T-helper 1 cell treated with Interleukin-12 subunit alpha and Interleukin-12 subunit beta and Interleukin-4 antibody, amounts not matched to agents 30 ng/mL and 1 ng/mL, for 36 hours (primary cell): ENCODE data around the gene UGT2B17. TPM values are rescaled to one million over a fixed set of nuclear protein-coding genes. Genes with fewer than 3 reads are reported as not detected.
"Not testable (repeated sequence)": the region's sequence is repeated elsewhere in the genome, so short reads cannot be mapped to it uniquely, and the experiment has no call there.

ENCODE experiments used
- intact Hi-C: fragments of 100-400 bp; cut with micrococcal nuclease; formaldehyde crosslinking; loops from one replicate; pipeline ENCODE4 v1.15.1; 2024
- total RNA-seq: library from RNA; stranded (reverse); gene quantifications from 2 replicates; pipeline ENCODE4 v1.2.3, GENCODE V29; 2022

UGT2B17 gene
- total RNA-seq, 1 donor from 2014 or later: not detected

DNA sequence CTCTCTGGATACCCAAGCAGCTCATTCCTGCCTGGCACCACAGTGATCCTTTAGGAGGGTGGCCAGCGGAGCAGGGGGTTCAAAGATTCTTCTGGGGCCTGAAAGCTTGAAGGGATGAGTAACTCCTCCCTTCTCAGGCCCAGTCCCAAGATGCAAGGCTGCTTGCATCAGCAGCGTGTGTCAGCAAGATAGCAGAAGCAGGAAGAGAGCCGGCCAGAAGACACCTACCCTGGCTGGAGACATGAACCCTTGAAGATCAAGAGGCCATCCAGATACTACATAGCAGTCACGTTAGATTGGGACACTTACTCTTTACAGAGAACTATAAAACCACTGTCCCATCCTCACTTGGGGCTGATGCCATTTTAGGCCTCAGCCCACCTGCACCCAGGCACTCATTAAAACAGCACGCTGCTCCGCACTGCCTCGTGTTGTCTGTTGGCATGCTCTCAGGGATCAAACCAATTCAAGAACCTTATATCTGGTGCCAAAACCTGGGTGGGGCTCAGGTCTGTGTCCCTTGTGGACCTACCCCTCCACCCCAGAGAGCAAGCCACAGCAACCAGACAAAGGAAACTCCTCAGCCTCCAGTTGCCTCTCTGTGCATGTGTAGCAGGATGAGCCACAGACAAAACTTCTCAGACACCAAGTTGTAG, 6.5 kb downstream of the UGT2B17 start:
- intact Hi-C loops: no loop called here

DNA sequence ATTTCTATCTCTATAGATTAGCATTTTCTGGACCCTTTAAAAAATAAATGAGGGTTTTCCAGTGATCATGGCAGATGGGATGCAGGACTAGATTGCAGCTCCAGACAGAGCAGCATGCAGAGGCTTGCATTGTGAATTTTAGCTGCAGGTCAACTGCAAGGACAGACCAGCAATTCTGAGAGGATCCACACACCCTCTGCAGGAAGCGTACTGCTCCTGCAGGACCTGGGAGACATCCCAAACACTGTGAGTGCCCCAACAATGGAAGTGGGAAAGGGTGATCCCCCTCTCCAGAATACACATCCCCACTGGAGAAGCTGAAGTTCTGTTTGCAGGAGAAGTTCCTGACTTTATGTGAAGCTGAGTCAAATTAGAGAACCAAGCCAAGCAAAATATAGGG, 7.1 kb downstream of the UGT2B17 start:
- intact Hi-C loops: not testable (repeated sequence)

DNA sequence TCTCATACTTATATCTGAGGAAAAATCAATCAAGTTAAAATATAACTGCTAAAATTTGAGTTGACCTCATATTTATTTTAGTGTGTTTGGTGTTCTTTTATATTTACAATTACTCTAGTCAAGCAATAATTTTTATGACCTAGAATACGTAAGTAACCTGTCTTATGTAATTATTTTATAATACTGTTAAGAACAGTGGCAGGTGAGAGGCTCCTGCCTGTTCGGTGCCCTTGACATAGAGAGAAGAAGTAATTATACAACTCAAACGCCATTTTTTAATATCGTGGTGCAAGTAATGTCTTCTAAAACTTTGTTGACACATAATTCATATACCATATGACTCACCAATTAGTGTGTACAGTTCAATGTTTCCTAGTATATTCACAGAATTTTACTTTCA, 7.6 kb downstream of the UGT2B17 start:
- intact Hi-C loops: not testable (repeated sequence)

DNA sequence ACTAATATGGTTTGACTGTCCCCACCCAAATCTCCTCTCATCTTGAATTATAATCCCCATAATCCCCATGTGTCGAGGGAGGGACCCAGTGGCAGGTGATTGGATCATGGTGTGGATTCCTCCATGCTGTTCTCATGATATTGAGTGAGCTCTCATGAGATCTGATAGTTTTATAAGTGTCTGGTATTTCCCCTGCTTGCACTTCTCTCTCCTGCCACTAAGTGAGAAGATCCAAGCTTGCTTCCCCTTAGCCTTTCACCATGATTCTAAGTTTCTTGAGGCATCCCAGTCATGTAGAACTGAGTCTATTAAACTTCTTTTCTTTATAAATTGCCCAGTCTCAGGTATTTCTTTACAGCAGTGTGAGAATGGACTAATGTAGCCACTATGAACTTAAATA, 9.8 kb downstream of the UGT2B17 start:
- intact Hi-C loops: not testable (repeated sequence)

DNA sequence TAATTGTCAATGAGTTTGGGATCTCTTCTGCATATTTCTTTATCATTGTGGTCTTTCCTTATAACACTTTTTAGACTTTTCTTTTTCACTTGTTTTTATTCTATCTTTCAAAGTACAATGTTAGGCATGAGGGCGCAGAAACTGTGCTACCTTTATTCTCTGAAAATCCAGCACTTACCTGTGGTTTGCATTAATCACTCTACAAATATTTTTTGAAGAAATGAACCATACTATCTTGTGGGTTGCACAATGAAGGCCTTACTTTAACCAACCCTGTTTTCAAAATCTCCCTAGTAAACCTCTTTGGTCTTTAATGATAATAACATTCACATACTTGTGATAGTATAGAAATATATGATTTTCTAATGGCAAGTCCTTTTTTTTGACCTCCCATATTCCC, 11.0 kb downstream of the UGT2B17 start:
- intact Hi-C loops: not testable (repeated sequence)

DNA sequence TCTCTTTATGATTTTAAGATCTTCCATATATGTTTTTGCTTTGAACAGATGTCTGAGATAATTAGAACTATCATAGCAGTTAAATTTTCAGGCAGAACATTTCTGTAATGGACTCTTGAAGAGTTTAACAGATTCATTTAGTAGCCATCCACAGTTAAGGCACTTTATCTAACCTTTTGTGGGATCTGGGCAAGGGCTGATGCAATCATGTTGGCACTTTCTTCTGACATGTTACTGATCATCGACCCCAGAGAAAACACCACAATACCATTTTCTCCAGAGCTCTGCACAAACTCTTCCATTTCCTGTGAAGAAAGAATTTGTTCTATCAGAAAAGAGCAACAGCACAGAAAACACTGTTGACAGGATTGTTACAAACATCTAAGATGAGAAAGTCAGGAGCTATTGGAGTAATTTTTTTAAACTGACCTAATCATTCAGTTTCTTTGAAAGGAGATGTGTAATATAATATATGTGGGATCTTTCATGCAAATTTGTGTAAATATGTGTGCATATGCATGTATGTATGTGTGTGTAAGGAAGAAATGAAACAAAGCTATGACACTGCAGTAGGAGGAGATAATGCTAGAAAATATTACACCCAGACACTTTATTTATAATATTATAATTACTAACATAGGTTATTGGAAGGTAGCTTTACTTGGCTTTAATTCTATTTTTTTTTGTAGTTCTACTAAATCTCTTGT, 15.6 kb downstream of the UGT2B17 start:
- intact Hi-C loops: not testable (repeated sequence)

DNA sequence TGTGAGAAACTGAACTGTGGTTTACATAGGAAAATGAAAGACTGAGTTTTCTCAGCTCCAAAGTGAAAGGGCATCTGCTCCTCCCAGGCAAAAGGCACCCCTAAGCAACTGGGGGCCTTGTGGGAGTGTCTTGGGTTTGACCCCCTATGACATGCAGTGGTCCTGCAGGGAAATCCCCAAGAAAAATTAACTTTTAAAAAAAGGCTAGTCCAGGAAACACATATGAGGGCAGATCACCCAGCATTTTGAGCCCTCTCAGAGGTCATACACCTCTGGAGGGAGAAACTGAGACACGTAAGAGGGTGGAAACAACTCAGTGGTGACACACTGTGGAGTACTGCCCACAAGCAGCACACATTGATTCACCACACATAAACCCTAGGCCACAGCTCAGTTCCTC, 22.3 kb downstream of the UGT2B17 start:
- intact Hi-C loops: not testable (repeated sequence)

DNA sequence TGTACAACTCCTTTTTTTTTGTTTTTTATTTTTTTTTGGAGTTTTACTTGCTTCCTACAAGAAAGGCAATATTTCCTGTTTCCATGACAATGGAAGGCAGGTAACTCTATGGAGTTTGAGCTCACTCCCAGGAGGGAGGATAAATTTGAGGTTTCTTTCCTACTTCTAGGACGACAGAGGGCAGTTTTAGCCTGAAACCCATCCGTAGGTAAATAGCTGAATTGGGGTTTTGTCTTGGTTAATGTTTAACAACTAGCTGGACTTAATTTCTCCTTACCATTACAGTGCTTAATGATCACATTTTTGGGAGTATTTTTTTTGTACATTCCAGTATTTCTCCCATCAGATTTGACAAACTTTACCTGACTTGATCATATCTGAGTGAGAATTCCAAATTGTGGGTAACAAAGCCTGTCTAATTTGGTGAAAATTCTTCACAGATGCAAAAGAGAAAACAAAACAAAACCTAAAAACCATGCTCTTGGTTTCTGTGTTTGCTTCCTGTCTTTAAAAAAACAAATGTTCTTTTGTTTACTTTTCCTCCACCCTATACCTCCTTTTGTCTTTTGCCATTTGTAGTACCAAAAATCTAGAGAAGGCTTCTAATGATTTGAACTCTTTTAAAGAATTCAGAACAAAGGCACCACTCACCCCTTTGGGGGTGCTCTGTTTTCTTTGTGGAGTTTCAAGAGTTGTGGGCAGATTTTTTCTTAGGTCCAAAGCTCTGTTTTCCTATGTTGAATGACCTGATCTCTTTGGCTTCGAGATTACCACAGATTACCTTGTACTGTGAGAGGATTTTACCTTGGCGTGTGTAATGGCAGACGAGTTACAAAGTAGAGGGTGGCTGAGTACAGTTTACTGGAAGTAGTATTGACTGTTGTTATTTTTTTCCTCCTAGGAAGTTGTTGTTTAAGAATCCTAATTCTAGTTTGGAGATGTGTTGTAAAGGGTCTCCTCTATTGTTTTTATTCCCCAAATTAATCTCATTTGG, 23.0 kb downstream of the UGT2B17 start:
- intact Hi-C loops: not testable (repeated sequence)

DNA sequence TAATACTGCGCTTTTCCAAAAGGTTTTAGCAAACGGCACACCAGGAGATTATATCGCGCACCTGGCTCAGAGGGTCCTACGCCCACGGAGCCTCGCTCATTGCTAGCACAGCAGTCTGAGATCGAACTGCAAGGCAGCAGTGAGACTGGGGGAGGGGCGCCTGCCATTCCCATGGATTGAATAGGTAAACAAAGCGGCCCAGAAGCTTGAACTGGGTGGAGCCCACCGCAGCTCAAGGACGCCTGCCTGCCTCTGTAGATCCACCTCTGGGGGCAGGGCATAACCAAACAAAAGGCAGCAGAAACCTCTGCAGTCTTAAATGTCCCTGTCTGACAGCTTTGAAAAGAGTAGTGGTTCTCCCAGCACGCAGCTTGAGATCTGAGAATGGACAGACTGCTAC, 33.4 kb downstream of the UGT2B17 start:
- intact Hi-C loops: not testable (repeated sequence)

DNA sequence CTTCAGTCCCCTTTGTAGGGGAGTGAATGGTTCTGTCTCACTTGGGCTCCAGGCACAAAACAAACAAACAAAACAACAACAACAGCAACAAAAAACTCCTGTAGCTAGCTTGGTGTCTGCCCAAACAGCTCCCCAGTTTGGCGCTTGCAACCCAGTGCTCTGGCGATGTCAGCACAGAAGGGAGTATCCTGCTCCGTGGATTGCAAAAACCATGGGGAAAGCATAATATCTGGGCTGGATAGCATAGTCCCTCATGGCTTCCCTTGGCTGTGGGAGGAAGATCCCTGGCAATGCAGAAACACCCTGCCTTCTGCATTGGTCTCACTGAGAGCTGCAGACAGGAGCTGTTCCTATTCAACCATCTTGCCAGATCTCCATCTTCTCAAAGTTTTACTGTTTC, 39.7 kb downstream of the UGT2B17 start:
- intact Hi-C loops: no loop called here

DNA sequence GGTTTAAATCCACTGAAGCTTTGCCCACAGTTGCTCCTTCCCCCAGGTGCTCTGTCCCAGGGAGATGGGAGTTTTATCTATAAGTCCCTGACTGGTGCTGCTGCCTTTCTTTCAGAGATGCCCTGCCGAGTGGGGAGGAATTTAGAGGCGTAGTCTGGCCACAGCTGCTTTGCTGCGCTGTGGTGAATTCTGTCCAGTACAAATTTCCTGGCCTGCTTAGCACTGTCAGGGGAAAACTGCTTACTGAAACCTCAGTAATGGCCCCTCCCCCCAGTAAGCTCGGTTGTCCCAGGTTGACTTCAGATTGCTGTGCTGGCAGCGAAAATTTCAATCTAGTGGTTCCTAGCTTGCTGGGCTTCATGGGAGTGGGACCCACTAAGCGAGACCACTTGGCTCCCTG, 40.1 kb downstream of the UGT2B17 start:
- intact Hi-C loops: no loop called here

DNA sequence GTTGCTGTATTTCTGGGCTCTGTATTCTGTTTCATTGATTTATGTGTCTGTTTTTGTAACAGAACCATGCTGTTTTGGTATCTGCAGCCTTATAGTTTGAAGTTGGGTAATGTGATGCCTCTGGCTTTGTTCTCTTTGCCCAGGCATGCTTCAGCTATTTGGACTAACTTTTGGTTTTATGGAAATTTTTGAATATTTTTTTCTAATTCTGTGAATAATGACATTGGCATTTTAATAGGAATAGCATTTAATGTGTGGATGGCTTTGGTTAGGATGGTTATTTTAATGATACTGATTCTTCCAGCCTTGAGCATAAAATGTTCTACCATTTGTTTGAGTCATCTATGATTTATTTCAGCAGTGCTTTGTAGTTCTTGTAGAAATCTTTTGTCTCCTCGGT, 53.9 kb downstream of the UGT2B17 start:
- intact Hi-C loops: not testable (repeated sequence)

DNA sequence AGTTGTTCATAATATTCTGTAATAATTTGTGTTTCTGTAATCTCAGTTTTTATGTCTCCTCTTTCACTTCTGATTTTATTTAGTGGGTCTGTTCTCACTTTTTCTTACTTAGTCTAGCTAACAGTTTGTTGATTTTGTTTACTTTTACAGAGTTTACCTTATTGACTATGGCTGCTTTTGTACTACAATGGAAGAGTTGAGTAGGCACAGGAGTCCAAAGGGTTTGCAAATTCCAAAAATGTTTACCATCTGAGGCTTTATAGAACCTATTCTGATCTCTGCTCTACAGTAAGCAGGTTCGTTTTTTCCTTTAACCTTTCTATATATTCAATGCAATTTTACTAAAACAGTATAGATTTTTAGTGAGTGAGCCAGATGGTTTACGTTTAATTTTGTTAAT, 55.1 kb downstream of the UGT2B17 start:
- intact Hi-C loops: no loop called here

DNA sequence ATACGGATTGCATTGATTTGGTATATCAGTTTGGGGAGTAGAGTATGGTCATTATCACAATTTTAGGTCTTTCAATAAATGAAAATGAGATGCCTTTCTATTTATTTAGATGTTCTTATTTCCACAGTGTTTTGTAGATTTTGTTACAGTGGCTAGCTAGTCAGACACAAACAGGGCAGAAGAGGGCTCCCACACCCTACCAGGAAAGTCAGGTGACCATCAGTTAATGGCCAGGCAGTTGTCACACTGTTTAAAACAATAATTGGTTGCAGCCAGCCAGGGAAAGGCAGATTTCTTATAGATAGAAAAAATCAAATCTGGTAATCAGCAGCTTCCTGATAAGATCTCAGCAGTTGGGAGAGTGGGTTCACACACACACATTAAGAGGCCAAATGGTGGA, 57.2 kb downstream of the UGT2B17 start:
- intact Hi-C loops: no loop called here

DNA sequence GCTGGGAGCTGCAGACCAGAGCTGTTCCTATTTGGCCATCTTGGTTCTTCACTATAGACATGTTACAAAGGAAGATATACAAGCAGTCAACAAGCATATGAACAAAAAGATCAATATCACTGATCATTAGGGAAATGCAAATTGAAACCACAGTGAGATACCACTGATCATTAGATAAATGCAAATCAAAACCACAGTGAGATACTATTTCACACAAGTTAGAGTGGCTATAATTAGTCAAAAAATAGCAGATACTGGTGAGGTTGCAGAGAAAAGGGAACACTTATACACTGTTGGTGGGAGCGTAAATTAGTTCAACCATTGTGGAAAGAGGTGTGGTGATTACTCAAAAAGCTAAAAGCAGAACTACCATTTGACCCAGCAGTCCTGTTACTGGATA, 70.7 kb downstream of the UGT2B17 start:
- intact Hi-C loops: not testable (repeated sequence)

DNA sequence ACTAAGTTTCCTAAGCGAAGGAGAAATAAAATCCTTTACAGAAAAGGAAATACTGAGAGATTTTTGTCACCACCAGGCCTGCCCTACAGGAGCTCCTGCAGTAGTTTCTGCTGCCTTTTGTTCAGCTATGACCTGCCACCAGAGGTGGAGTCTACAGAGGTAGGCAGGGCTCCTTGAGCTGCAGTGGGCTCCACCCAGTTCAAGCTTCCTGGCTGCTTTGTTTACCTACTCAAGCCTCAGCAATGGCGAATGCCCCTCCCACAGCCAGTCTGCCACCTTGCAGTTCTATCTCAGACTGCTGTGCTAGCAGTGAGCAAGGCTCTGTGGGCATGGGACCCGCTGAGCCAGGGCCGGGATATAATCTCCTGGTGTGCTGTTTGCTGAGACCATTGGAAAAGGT, 71.3 kb downstream of the UGT2B17 start:
- intact Hi-C loops: not testable (repeated sequence)

DNA sequence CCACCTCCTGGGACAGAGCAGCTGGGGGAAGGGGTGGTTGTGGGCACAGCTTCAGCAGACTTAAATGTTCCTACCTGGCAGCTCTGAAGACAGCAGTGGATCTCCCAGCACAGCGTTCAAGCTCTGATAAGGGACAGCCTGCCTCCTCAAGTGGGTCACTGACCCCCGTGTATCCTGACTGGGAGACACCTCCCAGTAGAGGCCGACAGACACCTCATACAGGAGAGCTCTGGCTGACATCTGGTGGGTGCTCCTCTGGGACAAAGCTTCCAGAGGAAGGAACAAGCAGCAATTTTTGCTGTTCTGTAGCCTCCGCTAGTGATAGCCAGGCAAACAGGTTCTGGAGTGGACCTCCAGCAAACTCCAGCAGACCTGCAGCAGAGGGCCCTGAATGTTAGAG, 72.7 kb downstream of the UGT2B17 start:
- intact Hi-C loops: not testable (repeated sequence)

DNA sequence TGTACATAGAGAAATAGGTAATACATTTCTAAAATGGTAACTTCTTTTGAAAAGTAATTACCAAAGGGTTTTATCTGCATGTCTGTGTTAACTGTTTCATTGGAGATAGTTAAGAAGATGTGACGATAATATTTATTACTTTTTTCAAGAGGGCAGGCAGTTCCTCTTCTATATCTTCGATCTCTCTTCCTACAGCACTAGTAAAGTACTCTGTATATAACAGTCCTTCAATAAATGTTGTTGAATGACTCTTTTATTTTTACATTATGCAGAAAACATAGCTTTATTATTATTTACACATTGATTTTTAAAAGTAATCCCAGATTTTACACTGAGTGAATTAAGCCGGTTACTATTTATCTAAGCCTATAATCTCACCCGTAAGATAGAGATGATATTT, 77.1 kb downstream of the UGT2B17 start:
- intact Hi-C loops: loop anchor here (5.0 to 10.0 kb wide), 4 partner anchors 158 to 818 kb away; no protein-coding TSS in a partner anchor

DNA sequence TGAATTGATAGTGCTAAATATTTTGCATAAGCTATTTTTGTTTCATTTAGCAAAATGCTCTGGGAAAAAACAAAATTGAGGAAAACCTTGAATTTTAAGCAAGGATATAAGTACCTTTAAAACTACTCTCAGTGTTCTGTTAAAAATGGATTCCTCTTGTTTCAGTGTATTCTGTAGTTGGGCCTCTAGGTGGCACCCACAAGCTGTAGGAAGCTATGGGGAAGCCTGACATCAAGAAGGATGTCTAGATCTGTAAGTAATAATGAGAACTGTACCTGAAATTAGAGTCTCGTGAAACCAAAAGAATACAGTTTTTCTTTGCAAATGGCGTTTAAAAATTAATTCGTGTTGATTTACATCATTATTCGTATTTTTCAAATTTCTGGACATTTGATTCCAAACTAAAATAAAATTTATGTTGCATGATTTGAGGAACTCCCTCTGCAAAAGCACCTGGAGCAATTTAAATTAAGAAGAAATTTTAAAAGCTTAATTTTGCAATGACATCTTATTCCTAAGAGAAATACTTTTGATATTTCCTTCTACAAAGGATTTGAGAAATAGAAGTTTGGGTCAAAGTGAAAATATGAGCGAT, 77.6 kb downstream of the UGT2B17 start:
- intact Hi-C loops: loop anchor here (1.0 to 10.0 kb wide), 7 partner anchors 159 to 1383 kb away; no protein-coding TSS in a partner anchor

DNA sequence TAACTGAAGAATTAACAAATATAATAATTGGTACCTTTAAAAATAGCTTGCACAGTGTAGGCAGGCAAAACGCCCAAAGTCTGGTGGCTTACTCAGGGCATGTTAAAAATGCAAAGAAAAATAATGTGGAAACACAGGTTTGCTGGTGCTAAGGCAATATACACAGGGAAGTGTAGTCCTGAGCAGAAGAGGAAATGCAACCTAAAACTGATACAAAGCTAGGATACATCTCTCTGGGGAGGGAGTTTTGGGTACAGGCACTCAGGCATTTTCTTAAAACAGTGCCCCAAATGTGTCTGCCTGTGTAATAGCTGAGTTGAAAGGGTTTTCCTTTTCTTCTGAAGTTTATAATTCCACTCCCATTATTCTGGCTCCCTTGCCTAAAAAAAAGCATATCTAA, 81.4 kb downstream of the UGT2B17 start:
- intact Hi-C loops: loop anchor here (5.0 to 10.0 kb wide), 4 partner anchors 163 to 823 kb away; no protein-coding TSS in a partner anchor

DNA sequence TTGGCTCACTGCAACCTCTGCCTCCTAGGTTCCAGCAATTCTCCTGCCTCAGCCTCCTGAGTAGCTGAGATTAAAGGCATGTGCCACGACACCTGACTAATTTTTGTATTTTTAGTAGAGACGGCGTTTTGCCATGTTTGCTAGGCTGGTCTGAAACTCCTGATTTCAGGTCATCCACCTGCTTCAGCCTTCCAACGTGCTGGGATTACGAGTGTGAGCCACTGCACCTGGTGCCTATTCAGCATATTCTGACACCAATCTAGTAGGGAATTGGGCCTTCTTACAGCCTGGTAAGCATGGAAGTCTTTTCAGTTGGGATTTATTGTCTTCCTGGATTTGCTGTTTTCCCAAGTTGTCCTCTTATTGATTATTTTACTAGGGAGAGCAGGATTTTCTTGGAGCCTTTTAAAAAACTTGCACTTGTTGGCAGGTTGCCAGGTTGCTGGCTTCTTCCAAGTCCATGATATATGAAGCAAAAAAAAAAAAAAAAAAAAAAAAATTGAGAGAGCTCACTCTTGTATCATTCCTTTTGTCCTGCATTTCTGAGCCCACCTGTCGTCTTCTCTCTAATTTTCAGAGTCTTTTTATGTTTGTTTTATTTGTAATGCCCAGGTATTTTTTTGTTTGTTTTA, 85.2 kb downstream of the UGT2B17 start:
- intact Hi-C loops: loop anchor here (10.0 kb wide), 2 partner anchors 384 to 534 kb away; no protein-coding TSS in a partner anchor
